Neuronal stem cell (in vitro differentiated cells): ENCODE data around the gene DTNA.

Source experiments
- DNase-seq: peaks from one replicate; pipeline ENCODE4 v3.0.0-alpha.2; 2013; ENCODE audit warnings: low spot score
- H2AFZ ChIP-seq: one replicate; pipeline ENCODE4 v1.6.1; 2013; ENCODE audit warnings: mild to moderate bottlenecking, low read length, inconsistent platforms
- H2AK5ac ChIP-seq: 2 replicates; pipeline ENCODE4 v1.6.1; 2013; ENCODE audit warnings: low read depth, mild to moderate bottlenecking, inconsistent platforms, low read length, moderate library complexity, mixed read lengths
- H2BK120ac ChIP-seq: 2 replicates; pipeline ENCODE4 v1.6.1; 2013; ENCODE audit warnings: low read depth, mild to moderate bottlenecking, inconsistent platforms, low read length, moderate library complexity, mixed read lengths
- H2BK12ac ChIP-seq: one replicate; pipeline ENCODE4 v1.6.1; 2013; ENCODE audit warnings: low read length, inconsistent platforms
- H2BK15ac ChIP-seq: 2 replicates; pipeline ENCODE4 v1.6.1; 2013; ENCODE audit warnings: mild to moderate bottlenecking, low read length, inconsistent platforms, mixed read lengths
- H2BK5ac ChIP-seq: one replicate; pipeline ENCODE4 v1.6.1; 2013; ENCODE audit warnings: inconsistent platforms, mild to moderate bottlenecking, low read length, moderate library complexity
- H3K14ac ChIP-seq: one replicate; pipeline ENCODE4 v1.6.1; 2013; ENCODE audit warnings: low read length, inconsistent platforms
- H3K18ac ChIP-seq: 2 replicates; pipeline ENCODE4 v1.6.1; 2013; ENCODE audit warnings: low read length, inconsistent platforms
- H3K23ac ChIP-seq: 2 replicates; pipeline ENCODE4 v1.6.1; 2013; ENCODE audit warnings: low read depth, mild to moderate bottlenecking, mixed read lengths, low read length, inconsistent platforms; ENCODE audit not compliant: poor library complexity
- H3K27ac ChIP-seq: replicated peaks from 3 replicates; pipeline ENCODE4 v1.5.1; 2013; ENCODE audit warnings: low read length, inconsistent platforms
- H3K27me3 ChIP-seq, 3 experiments: 2 replicates each; pipeline ENCODE4 v1.6.1; 2013; ENCODE audit warnings: low read length in 3 of 3, mild to moderate bottlenecking in 2 of 3, inconsistent platforms in 1 of 3, low read depth in 1 of 3, mixed read lengths in 1 of 3, moderate library complexity in 1 of 3; ENCODE audit not compliant: control insufficient read depth in 3 of 3, insufficient read depth in 3 of 3
- H3K36me3 ChIP-seq, 2 donors: replicated peaks in 1 of 2; 2 replicates each; pipeline ENCODE4 v1.6.1; 2013; ENCODE audit warnings: low read length in 2 of 2; ENCODE audit not compliant: control insufficient read depth in 2 of 2, insufficient read depth in 2 of 2
- H3K4ac ChIP-seq: 2 replicates; pipeline ENCODE4 v1.6.1; 2013; ENCODE audit warnings: inconsistent platforms, mild to moderate bottlenecking, low read length, moderate library complexity
- H3K4me1 ChIP-seq, 2 donors: 1 replicate in 1 of 2; 2 replicates in 1 of 2; pipeline ENCODE4 v1.6.1; 2013; ENCODE audit warnings: low read length in 2 of 2, low read depth in 1 of 2; ENCODE audit not compliant: control insufficient read depth in 2 of 2, insufficient read depth in 1 of 2
- H3K4me2 ChIP-seq: one replicate; pipeline ENCODE4 v1.6.1; 2013; ENCODE audit warnings: mild to moderate bottlenecking, low read length, inconsistent platforms; ENCODE audit not compliant: insufficient read depth, poor library complexity, severe bottlenecking
- H3K4me3 ChIP-seq, 2 donors: 2 replicates each; pipeline ENCODE4 v1.5.1; 2013; ENCODE audit warnings: low read length in 2 of 2, mild to moderate bottlenecking in 2 of 2, inconsistent platforms in 1 of 2, moderate library complexity in 1 of 2
- H3K79me1 ChIP-seq: one replicate; pipeline ENCODE4 v1.6.1; 2013; ENCODE audit warnings: low read depth, mild to moderate bottlenecking, inconsistent platforms, low read length, moderate library complexity
- H3K9ac ChIP-seq: one replicate; pipeline ENCODE4 v1.6.1; 2013; ENCODE audit warnings: mild to moderate bottlenecking, low read depth, low read length, inconsistent platforms; ENCODE audit not compliant: poor library complexity
- H3K9me3 ChIP-seq, 2 donors: replicated peaks in 1 of 2; 2 replicates each; pipeline versions ENCODE3 to v1.6.1; 2013; ENCODE audit warnings: low read length in 2 of 2, mild to moderate bottlenecking in 2 of 2, inconsistent platforms in 1 of 2, low read depth in 1 of 2, mixed read lengths in 1 of 2, moderate library complexity in 1 of 2; ENCODE audit not compliant: control insufficient read depth in 2 of 2, insufficient read depth in 1 of 2
- H4K8ac ChIP-seq: one replicate; pipeline ENCODE4 v1.6.1; 2013; ENCODE audit warnings: low read depth, mild to moderate bottlenecking, inconsistent platforms, low read length, moderate library complexity
- H4K91ac ChIP-seq: one replicate; pipeline ENCODE4 v1.6.1; 2013; ENCODE audit warnings: low read length, low read depth, mild to moderate bottlenecking, inconsistent platforms; ENCODE audit not compliant: poor library complexity
- WGBS, 2 donors: extraction: QIAGEN DNeasy Blood & Tissue Kit; methylation state at CpG; one replicate each; pipeline ENCODE4 v1.1.7; 2013; ENCODE audit warnings: missing lambda C conversion rate in 2 of 2, mixed read lengths in 1 of 2; ENCODE audit not compliant: insufficient read length in 2 of 2, insufficient replicate concordance in 1 of 2; ENCODE audit errors: extremely low coverage in 2 of 2; 5-methylcytosine and 5-hydroxymethylcytosine counted together

The DTNA gene

GRCh38 chr18:34773961-34774766 lies 64.1 kb downstream of the DTNA start:
- H3K4me3 ChIP-seq = no peak overlapping the region

GRCh38 chr18:34775461-34775860 lies 65.4 kb downstream of the DTNA start:
- no peak overlapping the region for H2AFZ ChIP-seq
- no CpG with 5 or more reads among the region's 3 CpGs for WGBS, 2 donors
- H2AK5ac ChIP-seq = no peak overlapping the region
- no peak overlapping the region for H3K14ac ChIP-seq
- DNase-seq = no peak
- no peaks in the 10 kb centered on the region for H3K4me1 ChIP-seq
- H3K4ac ChIP-seq = no peak overlapping the region
- H3K9me3 ChIP-seq = no peaks in the 10 kb centered on the region
- no peak overlapping the region for H3K27ac ChIP-seq
- no peaks in the 10 kb centered on the region for H3K79me1 ChIP-seq
- H3K23ac ChIP-seq = no peak overlapping the region
- H3K9ac ChIP-seq = no peak overlapping the region
- no peak overlapping the region for H4K8ac ChIP-seq
- no peaks in the 10 kb centered on the region for H3K36me3 ChIP-seq
- no peak overlapping the region for H2BK15ac ChIP-seq
- no peak overlapping the region for H3K4me3 ChIP-seq
- H2BK5ac ChIP-seq = no peak overlapping the region
- no peak overlapping the region for H3K4me2 ChIP-seq
- no peak overlapping the region for H3K18ac ChIP-seq
- H2BK120ac ChIP-seq = no peak overlapping the region
- H3K27me3 ChIP-seq = no peaks in the 10 kb centered on the region
- no peak overlapping the region for H2BK12ac ChIP-seq
- H4K91ac ChIP-seq = no peak overlapping the region

More at GRCh38 chr18:34773961-34774766, 64.1 kb downstream of the DTNA start:
- Histone ChIP-seq H3K14ac (no peak overlapping the region), H3K27ac (no peak overlapping the region), H2BK12ac (no peak overlapping the region), H3K18ac (no peak overlapping the region), H2AK5ac (no peak overlapping the region), H3K23ac (no peak overlapping the region), H3K36me3 (no peaks in the 10 kb centered on the region), H3K27me3 (no peaks in the 10 kb centered on the region), H2AFZ (no peak overlapping the region), H4K8ac (no peak overlapping the region), H2BK120ac (no peak overlapping the region), H4K91ac (no peak overlapping the region), H3K79me1 (no peaks in the 10 kb centered on the region), H3K9ac (no peak overlapping the region), H3K4ac (no peak overlapping the region), H3K4me1 (no peaks in the 10 kb centered on the region), H3K9me3 (no peaks in the 10 kb centered on the region), H2BK15ac (no peak overlapping the region), H3K4me2 (no peak overlapping the region), H2BK5ac (no peak overlapping the region)
- no peak for DNase-seq
- no CpG with 5 or more reads among the region's 7 CpGs for WGBS, 2 donors

GRCh38 chr18:34779112-34779511 lies 69.0 kb downstream of the DTNA start:
- Histone ChIP-seq H2BK12ac (no peak overlapping the region), H3K4me3 (no peak overlapping the region), H2AFZ (no peak overlapping the region), H3K14ac (no peak overlapping the region), H2BK15ac (no peak overlapping the region), H3K27ac (no peak overlapping the region), H2BK5ac (no peak overlapping the region), H3K36me3 (no peaks in the 10 kb centered on the region), H3K4ac (no peak overlapping the region), H3K23ac (no peak overlapping the region), H2BK120ac (no peak overlapping the region), H3K18ac (no peak overlapping the region), H4K91ac (no peak overlapping the region), H3K9ac (no peak overlapping the region), H2AK5ac (no peak overlapping the region), H3K79me1 (no peaks in the 10 kb centered on the region), H3K4me1 (no peaks in the 10 kb centered on the region), H3K4me2 (no peak overlapping the region), H4K8ac (no peak overlapping the region), H3K27me3 (no peaks in the 10 kb centered on the region), H3K9me3 (no peaks in the 10 kb centered on the region)
- no peak for DNase-seq

GRCh38 chr18:34780856-34781255 lies 70.8 kb downstream of the DTNA start:
- Histone ChIP-seq H2BK5ac (no peak overlapping the region), H3K23ac (no peak overlapping the region), H2AK5ac (no peak overlapping the region), H3K18ac (no peak overlapping the region), H3K4ac (no peak overlapping the region), H3K27ac (no peak overlapping the region), H4K91ac (no peak overlapping the region), H2BK15ac (no peak overlapping the region), H3K4me3 (no peak overlapping the region), H2BK12ac (no peak overlapping the region), H2BK120ac (no peak overlapping the region), H3K14ac (no peak overlapping the region), H3K27me3 (no peaks in the 10 kb centered on the region), H3K36me3 (no peaks in the 10 kb centered on the region), H3K79me1 (no peaks in the 10 kb centered on the region), H2AFZ (no peak overlapping the region), H4K8ac (no peak overlapping the region), H3K4me2 (no peak overlapping the region), H3K4me1 (no peaks in the 10 kb centered on the region), H3K9ac (no peak overlapping the region), H3K9me3 (no peaks in the 10 kb centered on the region)
- WGBS, 2 donors = no CpG with 5 or more reads among the region's 2 CpGs
- no peak for DNase-seq
